ENCODE results near the gene COQ8B.

GRCh38 chr19:40723661-40724254 lies 7.1 kb upstream of the COQ8B start:
- TF ChIP-seq, protein P1, sequence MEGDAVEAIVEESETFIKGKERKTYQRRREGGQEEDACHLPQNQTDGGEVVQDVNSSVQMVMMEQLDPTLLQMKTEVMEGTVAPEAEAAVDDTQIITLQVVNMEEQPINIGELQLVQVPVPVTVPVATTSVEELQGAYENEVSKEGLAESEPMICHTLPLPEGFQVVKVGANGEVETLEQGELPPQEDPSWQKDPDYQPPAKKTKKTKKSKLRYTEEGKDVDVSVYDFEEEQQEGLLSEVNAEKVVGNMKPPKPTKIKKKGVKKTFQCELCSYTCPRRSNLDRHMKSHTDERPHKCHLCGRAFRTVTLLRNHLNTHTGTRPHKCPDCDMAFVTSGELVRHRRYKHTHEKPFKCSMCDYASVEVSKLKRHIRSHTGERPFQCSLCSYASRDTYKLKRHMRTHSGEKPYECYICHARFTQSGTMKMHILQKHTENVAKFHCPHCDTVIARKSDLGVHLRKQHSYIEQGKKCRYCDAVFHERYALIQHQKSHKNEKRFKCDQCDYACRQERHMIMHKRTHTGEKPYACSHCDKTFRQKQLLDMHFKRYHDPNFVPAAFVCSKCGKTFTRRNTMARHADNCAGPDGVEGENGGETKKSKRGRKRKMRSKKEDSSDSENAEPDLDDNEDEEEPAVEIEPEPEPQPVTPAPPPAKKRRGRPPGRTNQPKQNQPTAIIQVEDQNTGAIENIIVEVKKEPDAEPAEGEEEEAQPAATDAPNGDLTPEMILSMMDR (IDR thresholded peaks at IDR 0.05; ENCODE audit: low read length): no peak
- no peak for TF ChIP-seq EZH2 (IDR thresholded peaks at IDR 0.05; ENCODE audit: borderline replicate concordance, low read length)

All from OCI-LY1 (cell line).